GM21447 (cell line): ENCODE measurements around the gene BMP8B.
"Not testable (repeated sequence)": the region's sequence is repeated elsewhere in the genome, so short reads cannot be mapped to it uniquely, and the experiment has no call there.

ENCODE experiments used
- ATAC-seq: cut with Tn5 transposase; IDR thresholded peaks from one replicate; pipeline ENCODE4 v1.9.1; 2021; ENCODE audit not compliant: unreplicated experiment

The BMP8B gene

DNA sequence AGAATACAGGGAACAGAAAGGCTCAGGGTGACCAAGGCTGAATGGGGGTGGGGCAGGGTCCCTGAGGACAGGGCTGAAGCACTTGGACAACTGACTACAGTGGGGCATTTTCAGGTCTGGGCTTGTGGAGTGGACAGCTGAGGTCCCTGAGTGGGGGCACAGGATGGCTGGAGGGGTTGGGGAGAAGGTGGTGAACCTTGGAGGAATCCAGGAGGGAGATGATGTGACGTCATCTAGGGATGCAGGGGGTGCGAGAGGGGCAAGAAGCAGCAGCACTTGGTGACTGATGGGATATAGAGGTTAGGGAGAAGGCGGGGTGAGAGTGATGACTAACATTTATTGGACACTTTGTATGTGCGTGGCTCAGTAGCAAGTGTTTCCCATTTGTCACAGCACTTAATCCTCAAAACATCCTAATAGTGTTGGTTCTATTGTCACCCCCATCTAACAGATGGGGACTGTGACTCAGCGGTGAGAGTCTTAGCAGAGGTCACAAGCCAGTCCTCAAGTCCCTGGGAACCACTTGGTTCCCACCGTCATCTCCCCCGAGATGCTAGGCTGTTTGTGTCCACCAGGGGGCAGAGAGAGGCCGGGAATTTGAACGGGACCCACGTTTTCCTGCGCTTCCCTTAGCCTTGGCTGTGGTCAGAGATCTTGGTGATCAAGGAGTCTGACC lies 27.9 kb upstream of the BMP8B start:
- peak; percentile 43 for ATAC-seq

GRCh38 chr1:39812913-39813312 lies 24.2 kb upstream of the BMP8B start:
- ATAC-seq: no peak

DNA sequence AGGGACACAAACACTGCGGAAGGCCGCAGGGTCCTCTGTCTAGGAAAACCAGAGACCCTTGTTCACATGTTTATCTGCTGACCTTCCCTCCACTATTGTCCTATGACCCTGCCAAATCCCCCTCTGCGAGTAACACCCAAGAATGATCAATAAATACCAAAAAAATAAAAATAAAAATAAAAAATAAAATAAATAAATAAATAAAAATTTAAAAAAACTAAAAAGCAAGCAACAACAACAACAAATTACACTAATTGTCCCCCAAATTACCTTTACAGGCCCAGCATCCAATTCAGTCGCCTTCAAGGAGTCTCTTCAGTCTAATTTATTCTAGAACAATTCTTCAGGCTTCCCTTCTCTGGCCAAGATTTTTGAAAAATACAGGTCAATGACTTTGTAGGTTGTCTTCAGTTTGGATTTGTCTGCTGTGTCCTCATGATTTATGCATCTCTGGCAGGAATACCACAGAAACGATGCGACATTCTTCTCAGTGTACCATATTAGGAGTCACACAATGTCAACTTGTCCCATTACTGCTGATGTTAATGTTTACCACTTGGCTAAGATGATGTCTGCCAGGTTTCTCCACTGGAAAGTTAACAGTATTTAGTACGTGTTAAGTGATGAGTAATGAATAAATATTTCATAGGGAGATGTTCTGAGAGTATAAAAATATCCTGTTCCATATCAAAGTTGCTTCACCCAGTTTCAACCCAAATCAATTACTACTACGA lies 20.3 kb upstream of the BMP8B start:
- no peak for ATAC-seq

DNA sequence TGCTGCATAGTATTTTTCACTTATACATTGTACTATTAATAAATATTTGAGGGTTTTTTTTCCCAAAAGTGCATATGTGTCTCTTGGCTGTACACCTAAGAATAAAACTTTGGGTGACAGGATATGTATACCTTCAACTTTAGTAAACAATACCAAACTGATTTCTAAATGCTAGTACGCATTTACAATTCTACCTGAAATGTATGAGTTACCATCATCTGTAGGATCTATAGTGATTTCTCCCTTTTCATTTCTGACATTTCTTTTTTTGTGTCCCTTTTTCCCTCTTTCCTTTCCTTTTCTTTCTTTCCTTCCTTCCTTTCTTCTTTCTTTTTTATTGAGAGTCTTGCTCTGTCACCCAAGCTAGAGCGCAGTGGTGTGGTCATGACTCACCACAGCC lies 16.7 kb upstream of the BMP8B start:
- ATAC-seq: no peak

DNA sequence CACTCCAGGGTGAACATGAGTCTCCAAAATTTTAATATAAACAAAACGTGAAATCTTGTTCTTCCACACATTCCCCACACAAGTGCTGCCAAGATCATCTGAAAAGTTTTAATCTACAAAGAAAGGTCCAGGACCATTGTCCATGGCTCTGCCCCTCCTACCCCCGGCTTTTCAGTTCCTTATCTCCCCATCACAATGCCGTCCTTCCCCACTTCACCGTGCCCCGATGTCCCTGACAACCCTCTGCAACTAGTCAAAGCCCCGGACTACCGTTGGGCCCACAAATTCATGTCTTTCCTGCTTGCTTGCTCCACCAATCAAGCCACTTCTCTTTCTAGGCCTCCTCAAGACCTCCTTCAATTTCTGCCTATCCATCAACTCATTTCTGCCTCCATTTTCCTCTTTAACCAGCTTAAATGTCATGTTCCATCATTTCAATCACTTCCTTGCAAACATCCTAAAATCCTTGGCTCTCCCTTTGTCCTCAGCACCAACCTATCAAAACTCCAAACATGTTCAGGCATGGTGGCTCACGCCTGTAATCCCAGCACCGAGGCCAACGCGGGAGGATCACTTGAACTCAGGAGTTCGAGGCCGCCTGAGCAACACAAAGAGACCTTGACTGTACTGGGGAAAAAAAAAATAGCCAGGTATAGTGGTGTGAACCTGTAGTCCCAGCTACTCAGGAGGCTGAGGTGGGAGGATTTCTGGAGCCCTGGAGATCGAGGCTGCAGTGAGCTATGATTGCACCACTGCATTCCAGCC lies 14.0 kb upstream of the BMP8B start:
- ATAC-seq: no peak

GRCh38 chr1:39800471-39800835 lies 11.8 kb upstream of the BMP8B start:
- ATAC-seq: no peak

- ATAC-seq: peak; percentile 62
Observed at GRCh38 chr1:39799770-39800470, 11.3 kb upstream of the BMP8B start.

GRCh38 chr1:39798859-39799769 lies 10.4 kb upstream of the BMP8B start:
- peak; percentile 92 for ATAC-seq

DNA sequence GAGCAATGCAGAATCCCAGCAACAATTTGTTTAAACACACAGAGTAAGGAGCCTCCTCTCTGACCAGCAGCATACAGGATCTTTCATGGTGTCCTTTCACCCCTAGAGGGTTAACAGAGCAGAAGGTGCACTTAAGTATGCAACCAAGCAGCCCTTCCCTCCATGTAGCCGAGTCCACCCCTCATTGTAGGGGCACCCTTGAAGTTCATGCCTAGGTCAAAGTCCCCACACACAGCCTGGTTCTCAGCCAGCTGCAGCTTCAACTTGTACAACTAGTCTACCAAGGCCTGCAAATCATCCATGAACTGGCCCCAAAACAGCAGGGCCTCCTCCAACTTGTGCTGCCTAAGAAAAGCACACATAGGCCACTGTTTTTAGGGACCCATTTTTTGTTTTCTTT lies 7.0 kb upstream of the BMP8B start:
- ATAC-seq: no peak

DNA sequence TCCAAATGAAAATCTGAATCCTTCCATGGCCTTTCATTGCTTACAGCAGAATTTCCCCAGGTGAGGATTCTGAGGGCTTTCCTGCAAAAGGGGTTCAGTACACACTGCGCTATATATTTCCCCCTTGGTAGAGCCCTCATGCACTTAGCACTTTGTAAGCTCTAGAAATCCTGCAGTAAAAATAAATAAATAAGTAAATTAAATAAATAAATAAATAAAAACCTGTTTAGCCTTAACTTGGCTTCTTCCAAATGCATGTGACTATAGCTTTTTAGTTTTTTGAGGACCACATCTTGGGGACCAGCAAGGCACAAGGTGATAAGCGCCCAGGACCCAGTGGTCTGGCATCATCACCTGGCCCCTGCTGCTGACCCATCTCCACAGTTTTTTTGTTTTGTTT lies 3.2 kb upstream of the BMP8B start:
- ATAC-seq: no peak

DNA sequence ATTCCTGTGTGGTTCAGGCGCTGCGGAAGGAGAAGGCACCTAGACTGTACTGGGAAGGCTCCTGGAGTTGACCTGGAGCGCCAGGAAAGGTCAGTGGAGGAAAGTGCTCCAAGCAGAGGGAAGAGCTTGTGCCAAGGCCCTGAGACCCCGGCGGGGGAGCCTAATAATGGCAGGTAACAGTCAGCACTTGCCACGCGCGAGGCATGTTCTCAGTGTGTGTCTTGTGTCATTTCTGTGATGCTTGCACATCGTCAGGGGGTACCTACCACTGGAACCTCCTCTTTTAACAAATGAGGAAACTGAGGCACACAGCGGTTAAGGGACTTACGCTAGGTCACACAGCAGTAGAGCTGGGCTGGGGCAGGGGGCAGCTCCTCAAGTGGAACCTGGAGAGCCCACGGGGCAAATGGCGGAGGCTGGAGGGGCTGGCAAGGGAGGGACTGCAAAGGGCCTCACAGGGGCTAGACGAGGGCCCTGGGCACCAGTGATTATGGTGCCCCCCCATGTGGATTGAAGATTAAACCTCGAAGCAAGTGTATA lies 976 bp upstream of the BMP8B start:
- ATAC-seq: no peak

GRCh38 chr1:39788426-39788757 lies 273 bp downstream of the BMP8B start:
- peak; percentile 13 for ATAC-seq

- not testable (repeated sequence) for ATAC-seq
Observed at GRCh38 chr1:39787964-39788363, 701 bp downstream of the BMP8B start.

- no peak for ATAC-seq
Observed at GRCh38 chr1:39787468-39787867, 1.2 kb downstream of the BMP8B start.

GRCh38 chr1:39787108-39787375 lies 1.6 kb downstream of the BMP8B start:
- ATAC-seq: not testable (repeated sequence)

DNA sequence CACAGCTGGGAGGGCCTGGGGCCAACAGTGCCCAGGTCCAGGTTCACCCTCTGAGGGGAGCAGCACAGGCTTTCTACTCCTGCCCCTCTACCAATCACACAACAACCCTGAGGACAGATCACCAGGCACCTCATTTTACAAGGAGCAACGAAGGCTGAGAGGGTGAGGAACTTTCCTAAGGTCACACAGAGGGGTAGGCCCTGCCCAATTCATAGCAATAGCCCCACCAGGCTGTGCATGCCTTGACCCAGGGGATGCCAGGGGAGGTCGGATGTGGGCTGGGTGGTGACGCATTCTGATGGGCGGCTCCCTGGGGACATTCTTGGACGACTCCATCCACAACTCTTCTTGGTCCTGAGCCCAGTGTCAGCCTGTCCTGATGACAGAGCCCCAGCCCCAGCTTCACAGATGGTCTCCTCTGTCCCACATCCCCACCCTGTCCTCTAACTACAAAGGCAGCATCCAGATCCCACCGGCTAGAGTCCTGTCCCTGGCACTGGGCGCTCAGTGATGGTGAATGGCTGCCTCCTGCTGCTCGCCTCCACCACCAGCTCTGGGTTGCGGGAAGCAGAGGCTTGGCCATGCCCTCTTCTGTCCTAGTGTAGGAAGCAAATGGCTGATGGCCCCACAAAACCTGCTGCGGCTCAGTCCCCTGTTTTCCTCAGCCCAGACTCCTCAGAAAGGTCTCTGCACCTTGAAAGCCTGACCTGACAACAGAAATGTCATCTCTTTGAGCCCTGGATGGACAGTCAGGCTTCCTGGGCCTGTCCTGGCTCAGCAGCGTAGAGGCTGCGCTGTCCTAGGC lies 2.2 kb downstream of the BMP8B start:
- not testable (repeated sequence) for ATAC-seq

GRCh38 chr1:39782685-39783084 lies 6.0 kb downstream of the BMP8B start:
- ATAC-seq: not testable (repeated sequence)

DNA sequence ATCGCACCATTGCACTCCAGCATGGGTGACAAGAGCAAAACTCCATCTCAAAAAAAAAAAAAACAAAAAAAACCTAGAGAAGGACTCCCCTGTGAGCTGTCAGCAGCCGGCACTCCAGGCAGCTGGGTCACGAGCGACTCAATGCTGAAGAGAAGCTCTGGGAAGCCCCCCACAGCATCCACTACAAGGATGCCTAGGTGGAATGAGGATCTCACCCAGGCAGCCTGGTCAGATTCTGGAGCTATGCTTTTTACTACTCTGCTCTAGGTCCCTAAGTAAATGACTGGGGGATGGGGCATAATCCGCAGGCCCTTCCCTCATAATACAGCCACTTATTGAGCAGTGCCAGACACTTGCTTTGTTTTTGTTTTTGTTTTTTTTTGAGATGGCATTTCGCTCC lies 6.6 kb downstream of the BMP8B start:
- no peak for ATAC-seq

GRCh38 chr1:39781349-39781715 lies 7.3 kb downstream of the BMP8B start:
- ATAC-seq: no peak

DNA sequence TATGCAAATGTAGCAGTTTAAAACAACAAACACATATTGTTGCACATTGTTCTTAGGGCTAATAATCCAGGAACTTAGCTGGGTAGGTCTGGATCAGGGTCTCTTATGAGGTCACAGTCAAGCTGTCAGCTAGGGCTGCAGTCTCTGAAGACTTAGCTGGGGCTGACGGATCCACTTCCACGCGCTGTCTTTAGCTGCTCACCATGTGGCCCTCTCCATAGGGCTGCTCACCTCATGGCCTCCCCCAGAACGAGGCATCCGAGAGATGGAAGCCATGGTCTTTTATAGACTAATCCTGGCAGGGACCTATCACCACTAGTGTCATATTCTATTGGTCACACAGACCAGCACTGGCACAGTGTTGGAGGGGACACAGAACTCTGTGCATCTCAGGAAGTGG lies 8.8 kb downstream of the BMP8B start:
- no peak for ATAC-seq
